Activated CD4-positive, alpha-beta T cell treated with anti-CD3 and anti-CD28 coated beads, Interleukin-2, amount 10 ng/mL, durations not matched to agents 24 days and 14 days (primary cell): Measurements from ENCODE around the gene IFNGR1. TPM values are rescaled to one million over a fixed set of nuclear protein-coding genes. Genes with fewer than 3 reads are reported as not detected.

ENCODE experiments used
- DNase-seq: peaks from one replicate; pipeline ENCODE4 v3.0.0; 2022
- H3K27ac Mint-ChIP-seq: one replicate; pipeline ENCODE4 v1.8.0; 2022; ENCODE audit warnings: mild to moderate bottlenecking, mixed read lengths
- H3K27me3 Mint-ChIP-seq: one replicate; pipeline ENCODE4 v1.8.0; 2022; ENCODE audit warnings: mixed read lengths
- H3K36me3 Mint-ChIP-seq: one replicate; pipeline ENCODE4 v1.8.0; 2022; ENCODE audit warnings: low read depth, mild to moderate bottlenecking, mixed read lengths
- H3K4me1 Mint-ChIP-seq: one replicate; pipeline ENCODE4 v1.8.0; 2021; ENCODE audit warnings: mixed read lengths
- H3K4me3 Mint-ChIP-seq: one replicate; pipeline ENCODE4 v1.8.0; 2022; ENCODE audit warnings: mild to moderate bottlenecking, moderate library complexity, mixed read lengths
- H3K9me3 Mint-ChIP-seq: one replicate; pipeline ENCODE4 v1.8.0; 2021; ENCODE audit warnings: mixed read lengths
- intact Hi-C: fragments of 100-400 bp; cut with micrococcal nuclease; formaldehyde crosslinking; loops from one replicate; pipeline ENCODE4 v1.15.1; 2023
- total RNA-seq: library from RNA; stranded (reverse); gene quantifications from 2 replicates; pipeline ENCODE4 v1.2.3, GENCODE V29; 2022

IFNGR1 gene
- total RNA-seq, 1 donor from 2014 or later: 13.9 TPM

- Mint-ChIP-seq H3K36me3 (no peaks in the 10 kb centered on the region), H3K4me1 (peaks cover 5% of the 10 kb centered on the region), H3K9me3 (peaks cover 13% of the 10 kb centered on the region), H3K4me3 (no peak overlapping the region), H3K27ac (no peak overlapping the region), H3K27me3 (peaks cover 17% of the 10 kb centered on the region)
- no peak for DNase-seq
- intact Hi-C loops: no loop called here
These were observed 29.5 kb upstream of the IFNGR1 start for GRCh38 chr6:137248702-137249101.

GRCh38 chr6:137247724-137248123, 28.5 kb upstream of the IFNGR1 start:
- DNase-seq: no peak
- peaks cover 5% of the 10 kb centered on the region for H3K4me1 Mint-ChIP-seq
- H3K9me3 Mint-ChIP-seq: peaks cover 9% of the 10 kb centered on the region
- intact Hi-C loops: no loop called here
- no peak overlapping the region for H3K27ac Mint-ChIP-seq
- no peaks in the 10 kb centered on the region for H3K36me3 Mint-ChIP-seq
- H3K4me3 Mint-ChIP-seq: no peak overlapping the region
- peaks cover 16% of the 10 kb centered on the region for H3K27me3 Mint-ChIP-seq

GRCh38 chr6:137246791-137247202, 27.6 kb upstream of the IFNGR1 start:
- Mint-ChIP-seq H3K9me3 (peaks cover 4% of the 10 kb centered on the region), H3K27ac (no peak overlapping the region), H3K27me3 (peaks cover 10% of the 10 kb centered on the region), H3K36me3 (no peaks in the 10 kb centered on the region), H3K4me1 (peaks cover 5% of the 10 kb centered on the region), H3K4me3 (no peak overlapping the region)
- intact Hi-C loops: no loop called here
- DNase-seq: no peak

GRCh38 chr6:137246164-137246563, 27.0 kb upstream of the IFNGR1 start:
- H3K4me3 Mint-ChIP-seq: no peak overlapping the region
- H3K9me3 Mint-ChIP-seq: peaks cover 4% of the 10 kb centered on the region
- H3K4me1 Mint-ChIP-seq: peaks cover 5% of the 10 kb centered on the region
- intact Hi-C loops: no loop called here
- no peak for DNase-seq
- no peak overlapping the region for H3K27ac Mint-ChIP-seq
- peaks cover 9% of the 10 kb centered on the region for H3K27me3 Mint-ChIP-seq
- H3K36me3 Mint-ChIP-seq: no peaks in the 10 kb centered on the region

GRCh38 chr6:137241481-137242038, 22.4 kb upstream of the IFNGR1 start:
- Mint-ChIP-seq H3K9me3 (peaks cover 14% of the 10 kb centered on the region), H3K4me3 (no peak overlapping the region), H3K27ac (no peak overlapping the region), H3K4me1 (peaks cover 7% of the 10 kb centered on the region), H3K27me3 (peaks cover 4% of the 10 kb centered on the region), H3K36me3 (peaks cover 4% of the 10 kb centered on the region)
- intact Hi-C loops: no loop called here
- no peak for DNase-seq

- Mint-ChIP-seq H3K27ac (no peak overlapping the region), H3K9me3 (peaks cover 14% of the 10 kb centered on the region), H3K4me1 (peaks cover 8% of the 10 kb centered on the region), H3K36me3 (peaks cover 4% of the 10 kb centered on the region), H3K4me3 (no peak overlapping the region), H3K27me3 (peaks cover 4% of the 10 kb centered on the region)
- no peak for DNase-seq
- intact Hi-C loops: no loop called here
These were observed 21.0 kb upstream of the IFNGR1 start for GRCh38 chr6:137240168-137240567.

- Mint-ChIP-seq H3K4me3 (no peak overlapping the region), H3K4me1 (peaks cover 27% of the 10 kb centered on the region), H3K9me3 (peaks cover 14% of the 10 kb centered on the region), H3K36me3 (peaks cover 6% of the 10 kb centered on the region), H3K27ac (no peak overlapping the region), H3K27me3 (peaks cover 3% of the 10 kb centered on the region)
- intact Hi-C loops: no loop called here
- no peak for DNase-seq
These were observed 18.4 kb upstream of the IFNGR1 start for GRCh38 chr6:137237413-137238170.

GRCh38 chr6:137236581-137237355, 17.6 kb upstream of the IFNGR1 start:
- H3K36me3 Mint-ChIP-seq: peaks cover 6% of the 10 kb centered on the region
- H3K4me3 Mint-ChIP-seq: no peak overlapping the region
- intact Hi-C loops: no loop called here
- peaks cover 3% of the 10 kb centered on the region for H3K27me3 Mint-ChIP-seq
- peaks cover 14% of the 10 kb centered on the region for H3K9me3 Mint-ChIP-seq
- H3K27ac Mint-ChIP-seq: no peak overlapping the region
- H3K4me1 Mint-ChIP-seq: peaks cover 33% of the 10 kb centered on the region
- no peak for DNase-seq

- no peak overlapping the region for H3K4me3 Mint-ChIP-seq
- peaks cover 14% of the 10 kb centered on the region for H3K9me3 Mint-ChIP-seq
- peaks cover 6% of the 10 kb centered on the region for H3K36me3 Mint-ChIP-seq
- intact Hi-C loops: loop anchor here (2.0 kb wide), 1 partner anchor 141 kb away; no protein-coding TSS in a partner anchor
- H3K27ac Mint-ChIP-seq: no peak overlapping the region
- H3K4me1 Mint-ChIP-seq: peaks cover 41% of the 10 kb centered on the region
- DNase-seq: no peak
- peaks cover 5% of the 10 kb centered on the region for H3K27me3 Mint-ChIP-seq
These were observed 16.5 kb upstream of the IFNGR1 start for GRCh38 chr6:137235686-137236085.

- Mint-ChIP-seq H3K9me3 (peaks cover 10% of the 10 kb centered on the region), H3K27ac (peak overlapping the region; percentile 55), H3K27me3 (peaks cover 14% of the 10 kb centered on the region), H3K4me3 (peak overlapping the region; percentile 11), H3K36me3 (peaks cover 4% of the 10 kb centered on the region), H3K4me1 (peaks cover 46% of the 10 kb centered on the region)
- peak; percentile 72 for DNase-seq
- intact Hi-C loops: loop anchor here (1.0 to 2.0 kb wide), 2 partner anchors 15 to 139 kb away; partner anchors contain the start of gene IFNGR1
These were observed 15.0 kb upstream of the IFNGR1 start for GRCh38 chr6:137233911-137234863.

GRCh38 chr6:137231895-137232294, 12.7 kb upstream of the IFNGR1 start:
- H3K9me3 Mint-ChIP-seq: peaks cover 4% of the 10 kb centered on the region
- DNase-seq: peak; percentile 70
- peaks cover 2% of the 10 kb centered on the region for H3K36me3 Mint-ChIP-seq
- peak overlapping the region; percentile 43 for H3K27ac Mint-ChIP-seq
- H3K4me3 Mint-ChIP-seq: peak overlapping the region; percentile 43
- intact Hi-C loops: no loop called here
- peaks cover 16% of the 10 kb centered on the region for H3K27me3 Mint-ChIP-seq
- H3K4me1 Mint-ChIP-seq: peaks cover 58% of the 10 kb centered on the region

GRCh38 chr6:137230956-137231555, 11.9 kb upstream of the IFNGR1 start:
- Mint-ChIP-seq H3K36me3 (peaks cover 2% of the 10 kb centered on the region), H3K4me1 (peaks cover 58% of the 10 kb centered on the region)
- intact Hi-C loops: no loop called here

GRCh38 chr6:137230547-137230946, 11.4 kb upstream of the IFNGR1 start:
- no peak for DNase-seq
- Mint-ChIP-seq H3K4me3 (no peak overlapping the region), H3K4me1 (peaks cover 57% of the 10 kb centered on the region), H3K27ac (no peak overlapping the region), H3K36me3 (peaks cover 2% of the 10 kb centered on the region), H3K9me3 (no peaks in the 10 kb centered on the region), H3K27me3 (peaks cover 15% of the 10 kb centered on the region)
- intact Hi-C loops: no loop called here

More at GRCh38 chr6:137230956-137231555, 11.9 kb upstream of the IFNGR1 start:
- H3K4me3 Mint-ChIP-seq: no peak overlapping the region
- H3K27ac Mint-ChIP-seq: no peak overlapping the region
- no peak for DNase-seq
- no peaks in the 10 kb centered on the region for H3K9me3 Mint-ChIP-seq
- H3K27me3 Mint-ChIP-seq: peaks cover 14% of the 10 kb centered on the region
